HG03378 (cell line): ENCODE results near the gene BRIP1.
"Not testable (repeated sequence)": the region's sequence is repeated elsewhere in the genome, so short reads cannot be mapped to it uniquely, and the experiment has no call there.

ENCODE experiments used
- ATAC-seq: cut with Tn5 transposase; IDR thresholded peaks from one replicate; pipeline ENCODE4 v1.9.1; 2021; ENCODE audit warnings: mild to moderate bottlenecking, moderate library complexity; ENCODE audit not compliant: unreplicated experiment

BRIP1 gene

GRCh38 chr17:61832463-61832862 lies 30.9 kb downstream of the BRIP1 start:
- ATAC-seq, result no peak

- ATAC-seq, result no peak
Measured at GRCh38 chr17:61831099-61831498, 32.2 kb downstream of the BRIP1 start.

GRCh38 chr17:61828694-61829093 lies 34.6 kb downstream of the BRIP1 start:
- no peak for ATAC-seq

GRCh38 chr17:61827649-61828395 lies 35.5 kb downstream of the BRIP1 start:
- no peak for ATAC-seq

GRCh38 chr17:61826866-61827265 lies 36.5 kb downstream of the BRIP1 start:
- not testable (repeated sequence) for ATAC-seq

GRCh38 chr17:61826198-61826597 lies 37.1 kb downstream of the BRIP1 start:
- ATAC-seq, result not testable (repeated sequence)

- no peak for ATAC-seq
Measured at GRCh38 chr17:61825448-61826137, 37.7 kb downstream of the BRIP1 start.

- no peak for ATAC-seq
Measured at GRCh38 chr17:61822326-61823285, 40.7 kb downstream of the BRIP1 start.

GRCh38 chr17:61821655-61822054 lies 41.7 kb downstream of the BRIP1 start:
- ATAC-seq, result no peak

- not testable (repeated sequence) for ATAC-seq
Measured at GRCh38 chr17:61819265-61819664, 44.1 kb downstream of the BRIP1 start.

- ATAC-seq, result no peak
Measured at GRCh38 chr17:61818225-61818624, 45.1 kb downstream of the BRIP1 start.

- ATAC-seq, result no peak
Measured at GRCh38 chr17:61817452-61817851, 45.9 kb downstream of the BRIP1 start.

- ATAC-seq, result no peak
Measured at GRCh38 chr17:61816538-61816937, 46.8 kb downstream of the BRIP1 start.

GRCh38 chr17:61815863-61816503 lies 47.3 kb downstream of the BRIP1 start:
- ATAC-seq, result no peak

- ATAC-seq, result no peak
Measured at GRCh38 chr17:61814485-61814884, 48.8 kb downstream of the BRIP1 start.

- no peak for ATAC-seq
Measured at GRCh38 chr17:61813211-61813610, 50.1 kb downstream of the BRIP1 start.

GRCh38 chr17:61812747-61813146 lies 50.6 kb downstream of the BRIP1 start:
- ATAC-seq, result no peak

- ATAC-seq, result no peak
Measured at GRCh38 chr17:61809816-61810392, 53.4 kb downstream of the BRIP1 start.

GRCh38 chr17:61808442-61808841 lies 54.9 kb downstream of the BRIP1 start:
- ATAC-seq, result no peak

- ATAC-seq, result no peak
Measured at GRCh38 chr17:61806936-61807335, 56.4 kb downstream of the BRIP1 start.
